Measurements from ENCODE around the gene FCN1.

Gene FCN1

DNA sequence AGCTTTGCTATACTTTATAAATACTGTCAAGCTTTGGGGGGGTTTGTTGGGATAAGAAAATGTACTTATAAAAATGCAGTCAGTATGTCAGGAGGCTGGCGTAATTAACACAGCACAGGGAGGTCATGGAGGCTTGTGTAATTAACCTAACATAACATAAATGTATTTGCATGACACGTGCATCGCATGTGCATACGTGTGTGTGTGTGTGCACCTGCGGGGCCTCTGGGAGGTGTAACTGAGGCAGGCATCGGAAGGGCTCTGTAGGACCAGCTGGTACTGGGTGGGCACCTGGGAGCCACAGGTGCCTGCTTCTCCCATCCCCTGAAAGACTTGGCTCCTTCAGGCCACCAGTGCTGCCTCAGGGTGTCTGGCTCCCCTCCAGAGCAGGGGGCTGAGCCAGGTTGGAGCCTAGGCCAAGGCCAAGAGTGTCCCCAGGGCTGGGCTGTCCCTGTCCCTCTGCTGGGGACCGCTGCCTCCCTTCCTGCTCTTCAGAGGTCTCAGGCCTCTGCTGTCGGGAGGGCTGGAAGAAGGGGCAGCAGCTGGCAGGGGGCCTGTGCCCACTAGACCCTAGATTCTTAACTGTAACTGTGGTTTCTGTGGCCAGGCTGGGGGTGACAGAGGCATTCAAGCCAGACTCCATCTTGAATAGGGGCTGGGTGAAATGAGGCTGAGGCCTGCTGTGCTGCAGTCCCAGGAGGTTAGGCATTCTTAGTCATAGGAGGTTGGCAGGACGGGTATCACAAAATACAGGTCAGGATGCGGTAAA is 28.1 kb downstream of the FCN1 start:
- no peak for FAIRE-seq

DNA sequence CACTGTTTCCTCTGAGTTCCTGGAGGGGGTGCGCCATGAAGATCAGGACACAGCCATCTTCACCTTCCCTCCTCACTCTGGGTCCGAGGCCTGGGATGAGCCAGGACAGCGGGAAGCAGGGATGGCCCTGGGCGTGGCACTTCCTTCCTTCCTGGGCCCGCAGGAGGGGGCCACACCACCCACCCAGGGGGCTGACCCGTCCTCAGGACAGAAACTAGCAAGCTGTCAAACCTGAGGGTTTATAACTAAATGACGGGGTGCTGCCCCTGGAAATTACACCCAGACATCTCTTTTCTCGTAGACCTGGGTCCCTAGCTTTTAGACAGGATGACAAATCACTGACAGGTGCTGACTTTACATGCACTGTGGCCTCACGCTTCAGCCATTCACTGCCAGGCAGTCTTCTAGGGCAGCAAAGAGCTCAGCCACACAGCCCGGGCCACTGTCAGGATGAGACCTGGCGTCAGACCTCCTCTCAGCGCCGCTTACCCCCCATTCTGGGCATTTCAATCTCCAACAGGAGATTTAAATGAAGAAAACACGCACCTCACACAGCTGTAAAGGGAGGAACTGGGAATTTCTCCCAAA is 29.0 kb downstream of the FCN1 start:
- no peak for FAIRE-seq

DNA sequence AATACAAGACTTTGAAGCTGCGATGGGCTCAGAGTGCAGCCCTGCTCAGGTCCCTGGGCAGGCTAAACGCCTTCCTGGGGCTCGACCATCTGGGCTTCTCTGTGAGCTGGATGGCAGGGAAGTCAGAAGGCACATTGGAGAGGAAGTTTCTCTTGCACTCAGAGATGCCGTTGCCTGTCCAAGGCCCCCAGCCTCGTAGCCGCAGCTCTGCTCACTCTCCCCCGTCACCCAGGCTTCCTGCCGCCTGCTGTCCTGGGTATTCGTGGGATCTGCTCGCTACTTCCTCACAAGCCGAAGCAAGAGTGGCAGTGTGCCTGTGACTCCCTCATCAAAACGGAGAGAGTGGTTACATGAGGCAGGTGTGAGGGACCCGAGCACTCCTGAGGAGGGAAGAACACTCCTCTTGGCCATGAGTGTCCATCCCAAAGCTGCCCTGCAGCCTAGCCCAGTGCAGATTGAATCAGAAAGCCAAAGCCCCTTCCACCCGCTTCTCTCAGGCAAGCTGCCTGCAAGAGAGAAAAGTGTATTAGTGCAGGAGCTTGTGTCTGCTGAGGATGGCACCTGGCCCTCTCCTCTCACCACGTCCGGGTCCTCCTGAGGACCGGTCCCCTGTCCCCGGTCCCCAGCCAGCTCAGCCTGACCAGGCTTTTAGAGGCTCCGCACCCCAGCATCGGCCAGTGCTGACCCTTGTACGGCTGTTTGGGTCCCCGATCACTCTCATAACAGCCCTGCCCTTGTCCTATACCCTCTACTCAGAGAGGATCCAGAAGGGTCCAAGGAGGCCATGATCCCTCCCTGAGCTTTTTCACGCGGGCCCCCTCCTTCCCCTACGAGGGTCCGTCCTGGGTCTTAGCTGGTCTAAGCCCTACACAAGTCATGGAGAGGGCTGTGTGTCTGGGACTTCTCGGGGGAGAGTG is 29.8 kb downstream of the FCN1 start:
- no peak for FAIRE-seq

DNA sequence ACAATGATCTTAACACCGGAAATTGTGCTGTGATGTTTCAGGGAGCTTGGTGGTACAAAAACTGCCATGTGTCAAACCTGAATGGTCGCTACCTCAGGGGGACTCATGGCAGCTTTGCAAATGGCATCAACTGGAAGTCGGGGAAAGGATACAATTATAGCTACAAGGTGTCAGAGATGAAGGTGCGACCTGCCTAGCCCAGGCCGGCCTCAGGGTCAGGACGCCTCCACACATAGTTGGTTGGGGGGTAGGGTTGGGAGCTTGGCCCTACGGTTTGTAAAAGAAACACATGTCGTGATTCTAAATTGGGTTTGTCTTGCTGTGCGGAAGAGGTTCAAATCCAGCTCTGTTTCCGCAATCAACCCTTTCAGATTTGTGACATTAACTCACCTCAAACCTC is 30.5 kb downstream of the FCN1 start:
- no peak for FAIRE-seq

DNA sequence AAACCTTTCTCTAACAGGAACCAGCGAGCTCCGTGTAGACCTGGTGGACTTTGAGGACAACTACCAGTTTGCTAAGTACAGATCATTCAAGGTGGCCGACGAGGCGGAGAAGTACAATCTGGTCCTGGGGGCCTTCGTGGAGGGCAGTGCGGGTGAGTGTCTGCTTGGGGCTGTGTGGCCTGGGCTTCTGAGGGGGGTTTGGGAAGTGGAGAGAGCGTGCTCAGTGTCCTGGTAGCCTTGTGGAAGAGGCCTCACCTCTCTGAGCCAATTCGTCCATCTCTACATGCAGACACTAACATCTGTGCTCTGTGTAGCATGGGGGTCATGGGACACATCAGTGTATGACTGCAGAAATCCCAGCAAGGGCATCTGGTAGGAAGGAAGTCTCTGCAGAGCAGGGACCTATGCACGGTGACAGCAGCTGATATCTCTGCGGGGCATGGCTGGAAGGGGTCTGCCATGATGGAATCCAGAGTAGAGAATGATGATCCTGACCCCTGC is 31.2 kb downstream of the FCN1 start:
- FAIRE-seq = no peak

DNA sequence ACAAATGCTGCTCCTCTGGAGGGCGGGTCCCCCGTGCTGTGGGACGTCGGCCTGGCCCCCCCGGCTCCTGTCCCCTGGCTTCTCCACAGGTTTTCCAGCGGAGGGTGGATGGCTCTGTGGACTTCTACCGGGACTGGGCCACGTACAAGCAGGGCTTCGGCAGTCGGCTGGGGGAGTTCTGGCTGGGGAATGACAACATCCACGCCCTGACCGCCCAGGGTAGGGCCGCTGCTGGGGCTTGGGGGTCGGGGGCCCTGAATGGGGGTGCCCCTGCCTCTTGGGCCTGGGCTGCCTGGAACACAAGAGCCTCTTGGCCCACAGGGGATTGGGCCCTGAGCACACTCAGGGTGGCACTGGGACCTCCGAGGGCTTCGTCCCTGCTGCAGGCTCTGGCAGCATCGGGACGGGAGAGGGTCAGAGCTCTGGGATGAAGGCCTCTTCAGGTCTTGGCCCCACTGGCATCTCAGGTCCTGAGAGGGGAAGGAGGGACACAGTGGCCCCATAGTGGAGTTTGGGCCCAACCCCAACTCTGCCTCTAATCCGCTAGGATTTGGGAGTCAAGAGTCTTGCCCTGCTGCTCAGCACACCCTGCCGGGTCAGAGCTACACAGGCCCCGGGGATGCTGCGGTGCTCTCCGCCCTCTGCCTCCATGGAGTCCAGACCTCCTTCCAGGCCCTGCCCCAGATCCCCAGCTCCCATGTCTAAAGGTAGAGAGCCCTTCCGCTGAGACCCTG is 31.9 kb downstream of the FCN1 start:
- FAIRE-seq = no peak

DNA sequence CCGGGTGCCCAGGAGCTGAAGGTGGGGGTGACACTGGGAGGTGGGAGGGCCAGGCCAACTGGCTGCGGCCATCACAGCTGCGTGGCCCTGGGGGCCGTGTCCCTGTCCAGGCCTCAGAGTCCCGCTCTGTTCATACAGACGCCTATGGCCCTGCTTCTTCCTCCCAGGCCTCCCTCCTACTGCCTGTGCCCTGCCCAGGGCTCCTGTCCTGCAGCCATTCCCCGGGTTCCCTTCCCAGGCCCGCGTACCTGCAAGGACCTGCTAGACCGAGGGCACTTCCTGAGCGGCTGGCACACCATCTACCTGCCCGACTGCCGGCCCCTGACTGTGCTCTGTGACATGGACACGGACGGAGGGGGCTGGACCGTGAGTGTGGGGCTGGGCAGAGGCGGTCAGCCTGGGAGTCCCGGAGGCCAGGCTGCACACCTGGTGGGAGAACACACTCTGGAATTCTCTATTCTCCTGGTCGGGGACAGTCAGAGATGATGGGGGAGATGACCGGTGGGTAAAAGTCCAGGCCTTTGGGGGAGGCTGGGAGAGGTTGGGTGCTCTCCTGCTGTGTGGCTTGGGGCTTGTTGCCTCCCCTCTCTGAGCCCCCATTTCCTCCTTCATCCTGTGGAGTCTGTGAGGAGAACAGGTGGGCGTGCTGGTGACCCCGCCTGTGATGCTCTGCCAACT is 32.6 kb downstream of the FCN1 start:
- FAIRE-seq = no peak

DNA sequence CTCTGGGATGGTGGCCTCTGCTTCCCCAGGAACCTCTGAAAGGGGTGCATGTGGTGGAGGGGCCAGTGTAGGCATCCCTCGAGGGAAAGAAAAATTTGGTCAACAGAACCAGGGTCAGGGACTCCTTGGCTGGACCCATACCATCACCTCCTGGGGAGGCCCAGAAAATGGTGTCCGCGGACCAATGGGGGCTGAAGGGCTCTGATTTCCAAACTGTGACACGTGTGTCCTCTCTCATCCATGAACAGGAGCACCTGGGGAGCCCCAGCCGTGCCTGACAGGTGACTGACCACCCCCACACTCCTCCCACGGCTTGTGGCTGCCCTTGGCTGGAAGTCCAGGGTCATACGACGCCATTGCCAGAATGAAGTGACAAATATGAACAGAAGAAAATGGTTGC is 33.2 kb downstream of the FCN1 start:
- FAIRE-seq = no peak

DNA sequence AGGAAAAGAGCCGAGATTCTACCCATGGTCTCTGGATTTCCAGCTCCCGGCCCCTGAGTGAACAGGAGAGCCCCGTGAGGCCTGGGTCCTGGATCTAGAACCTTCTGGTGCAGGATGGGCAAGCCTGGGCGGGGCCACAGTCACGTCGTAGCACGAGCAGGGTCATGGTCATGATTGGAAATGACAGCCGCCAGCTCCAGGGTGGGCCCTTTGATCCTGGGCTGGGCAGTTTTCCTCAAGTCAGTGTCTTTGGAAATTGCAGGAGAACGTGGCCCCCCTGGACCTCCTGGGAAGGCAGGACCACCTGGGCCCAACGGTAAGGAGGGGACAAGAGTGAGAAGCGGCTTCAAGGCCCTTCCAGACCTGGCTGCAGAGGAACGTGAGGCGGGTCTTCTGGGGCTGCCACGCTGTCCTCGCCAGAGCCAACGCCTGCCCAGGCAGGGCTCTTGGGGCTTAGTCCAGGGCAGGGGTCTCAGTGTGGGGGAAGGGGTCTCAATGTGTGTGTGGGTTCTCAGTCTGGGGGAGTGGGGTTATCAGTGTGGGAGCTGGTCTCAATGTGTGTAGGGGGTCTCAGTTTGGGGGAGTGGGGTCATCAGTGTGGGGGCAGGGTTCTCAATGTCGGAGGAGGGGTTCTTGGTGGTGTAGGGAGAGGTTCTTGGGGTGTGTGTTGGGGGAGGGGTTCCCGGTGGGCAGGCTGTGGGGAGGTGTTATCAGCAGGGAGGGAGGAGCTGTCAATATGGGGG is 34.5 kb downstream of the FCN1 start:
- FAIRE-seq = no peak

DNA sequence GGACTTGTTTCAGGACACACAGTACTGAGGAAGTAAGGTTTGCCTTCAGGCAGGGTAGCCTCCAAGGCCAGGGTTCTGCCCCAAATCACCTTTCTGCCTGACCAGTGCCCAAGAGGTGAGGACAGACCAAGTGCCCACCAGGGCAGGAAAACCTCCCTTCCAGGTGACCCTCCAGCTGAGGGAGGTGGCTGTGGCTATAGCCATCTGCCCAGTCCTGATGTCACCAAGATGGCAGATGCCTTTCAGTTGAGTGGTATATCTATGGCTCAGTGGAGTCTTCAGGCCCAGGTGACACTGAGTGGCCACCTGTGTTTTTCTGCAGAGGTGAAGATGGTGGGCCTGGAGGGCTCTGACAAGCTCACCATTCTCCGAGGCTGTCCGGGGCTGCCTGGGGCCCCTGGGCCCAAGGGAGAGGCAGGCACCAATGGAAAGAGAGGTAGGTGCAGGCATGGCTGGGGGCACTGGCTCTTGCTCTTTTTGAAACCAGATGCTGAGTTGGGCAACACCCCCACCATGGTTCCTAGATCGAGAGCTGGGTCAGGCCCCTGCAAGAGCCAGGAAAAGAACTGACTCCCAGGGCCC is 35.4 kb downstream of the FCN1 start:
- no peak for FAIRE-seq

DNA sequence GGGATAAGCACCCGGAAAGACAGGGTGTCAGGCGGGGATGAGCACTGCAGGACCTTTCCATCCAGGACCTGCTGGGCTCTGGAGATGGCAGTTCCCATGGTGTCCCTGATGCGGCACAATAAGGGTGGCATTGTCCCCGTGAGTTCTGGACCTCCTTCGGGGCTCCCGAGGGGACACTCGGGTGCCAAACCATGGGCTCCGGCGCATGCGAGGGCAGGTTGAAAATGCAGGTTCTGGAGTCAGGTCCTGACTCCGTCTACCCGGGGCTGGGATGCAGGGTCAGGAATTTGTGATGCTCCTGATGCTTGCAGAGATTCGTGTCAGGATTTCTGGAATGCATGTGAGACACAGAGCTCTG is 36.4 kb downstream of the FCN1 start:
- FAIRE-seq = no peak

DNA sequence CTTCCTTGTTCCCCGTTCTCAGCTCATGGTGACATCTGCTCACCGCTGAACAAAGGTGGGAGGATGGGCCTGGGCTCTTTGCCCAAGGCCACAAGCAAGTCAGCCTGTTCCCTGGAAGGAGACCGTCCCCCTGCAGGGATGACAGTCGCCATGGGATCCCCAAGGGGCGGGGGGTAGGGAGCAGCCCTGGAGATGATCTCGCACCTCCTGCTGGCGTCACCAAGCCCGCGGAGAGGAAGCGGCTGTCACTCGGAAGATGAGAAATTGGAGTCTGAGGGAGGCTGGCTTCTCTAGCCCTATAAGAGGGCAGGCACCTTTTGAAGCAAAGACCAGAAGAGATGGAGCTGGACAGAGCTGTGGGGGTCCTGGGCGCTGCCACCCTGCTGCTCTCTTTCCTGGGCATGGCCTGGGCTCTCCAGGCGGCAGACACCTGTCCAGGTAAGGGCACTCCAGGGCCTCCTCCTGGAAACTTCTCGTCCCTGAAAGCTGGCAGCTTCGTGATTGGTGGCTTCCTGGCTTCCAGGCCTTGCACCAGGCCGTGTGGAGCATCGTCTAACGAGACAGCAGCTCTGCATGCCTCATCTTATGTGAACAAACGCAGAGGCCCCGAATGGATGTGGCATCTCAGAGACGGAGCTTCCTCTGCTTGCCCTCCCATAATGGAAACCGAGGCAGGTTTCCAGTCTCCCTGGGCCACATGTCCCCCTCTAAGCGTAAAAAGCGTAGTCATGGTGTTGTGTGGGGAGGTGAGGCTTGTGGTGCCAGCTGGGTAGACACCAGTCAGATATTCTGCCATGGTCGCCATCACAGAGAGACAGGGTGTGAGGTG is 37.0 kb downstream of the FCN1 start, which contains the start of gene FCN2:
FCN2 (plus strand) TSS at position 327 of the 829 bp plus-strand sequence; CDS start at position 339, 12 bp downstream.
- no peak for FAIRE-seq

DNA sequence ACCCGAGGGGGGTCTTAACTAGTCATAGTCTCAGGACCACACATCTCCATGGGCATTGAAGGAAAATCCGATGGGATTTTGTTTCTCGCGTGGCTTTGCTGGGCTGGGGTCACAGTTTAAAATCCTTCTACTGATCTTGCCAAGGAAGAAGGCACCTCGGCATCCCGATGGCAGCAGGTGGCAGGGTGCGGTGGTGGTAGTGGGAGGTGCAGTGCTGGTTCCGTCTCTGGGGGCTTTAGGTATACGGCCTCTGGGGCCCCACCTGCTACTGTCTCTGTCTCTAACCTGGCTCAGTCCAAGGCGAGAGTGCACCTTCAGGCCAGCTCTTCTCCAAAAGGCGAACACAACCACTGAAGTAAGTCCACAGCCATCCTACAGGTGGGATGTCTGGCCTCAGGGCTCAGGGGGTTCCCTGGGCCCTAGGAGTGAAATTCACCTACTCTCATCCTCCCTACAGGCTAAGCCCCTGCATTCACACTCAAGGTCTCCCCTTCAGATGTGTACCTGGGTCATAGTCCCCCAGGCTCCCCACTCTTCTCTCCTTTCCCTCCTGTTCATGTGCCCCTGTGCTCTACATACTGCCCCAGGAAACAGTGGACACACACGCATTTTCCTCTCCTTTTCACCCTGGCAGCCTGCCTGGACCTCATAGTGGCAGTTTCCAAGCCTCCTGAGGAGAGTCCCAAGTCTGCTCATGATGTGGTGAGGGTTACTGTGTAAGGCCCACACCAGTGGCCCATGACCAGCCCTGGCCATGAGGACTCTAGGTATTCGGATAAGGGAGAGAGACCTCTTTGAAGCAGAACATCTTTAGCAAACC is 37.8 kb downstream of the FCN1 start:
- no peak for FAIRE-seq

DNA sequence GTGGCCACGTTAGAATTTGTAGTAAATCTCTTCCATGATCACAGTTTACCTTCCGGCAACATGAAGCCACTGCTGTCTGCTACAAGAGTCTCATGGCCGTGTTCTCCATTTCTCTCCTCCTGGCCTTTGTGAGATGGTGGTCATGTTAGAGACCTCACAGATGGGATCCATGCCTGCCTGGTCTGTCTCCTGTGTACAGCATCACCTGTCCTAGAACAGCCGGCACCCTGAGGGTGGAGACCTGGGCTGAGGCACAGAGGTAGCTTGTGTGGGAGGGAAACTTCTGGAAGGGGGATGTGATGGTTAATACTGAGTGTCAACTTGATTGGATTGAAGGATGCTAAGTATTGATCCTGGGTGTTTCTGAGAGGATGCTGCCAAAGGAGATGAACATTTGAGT is 40.2 kb downstream of the FCN1 start:
- FAIRE-seq = no peak

DNA sequence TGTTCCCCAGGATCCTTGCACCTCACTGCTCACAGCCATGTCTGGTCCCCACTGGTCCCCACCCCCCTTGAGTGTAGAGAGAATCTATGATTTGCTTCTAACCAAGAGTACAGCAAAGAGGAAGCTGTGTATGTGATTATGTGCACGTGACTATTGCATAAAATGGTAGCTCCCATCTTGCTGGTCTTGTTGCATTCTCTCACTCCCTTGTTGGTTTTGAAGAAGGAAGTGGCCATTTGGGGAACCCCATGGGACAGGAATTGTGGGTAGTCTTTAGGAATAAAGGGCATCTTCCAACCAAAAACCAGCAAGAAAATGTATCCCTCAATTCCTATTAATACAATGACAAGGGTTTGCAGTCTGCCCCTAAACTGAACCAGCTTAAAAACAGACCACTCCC is 42.3 kb downstream of the FCN1 start:
- no peak for FAIRE-seq

DNA sequence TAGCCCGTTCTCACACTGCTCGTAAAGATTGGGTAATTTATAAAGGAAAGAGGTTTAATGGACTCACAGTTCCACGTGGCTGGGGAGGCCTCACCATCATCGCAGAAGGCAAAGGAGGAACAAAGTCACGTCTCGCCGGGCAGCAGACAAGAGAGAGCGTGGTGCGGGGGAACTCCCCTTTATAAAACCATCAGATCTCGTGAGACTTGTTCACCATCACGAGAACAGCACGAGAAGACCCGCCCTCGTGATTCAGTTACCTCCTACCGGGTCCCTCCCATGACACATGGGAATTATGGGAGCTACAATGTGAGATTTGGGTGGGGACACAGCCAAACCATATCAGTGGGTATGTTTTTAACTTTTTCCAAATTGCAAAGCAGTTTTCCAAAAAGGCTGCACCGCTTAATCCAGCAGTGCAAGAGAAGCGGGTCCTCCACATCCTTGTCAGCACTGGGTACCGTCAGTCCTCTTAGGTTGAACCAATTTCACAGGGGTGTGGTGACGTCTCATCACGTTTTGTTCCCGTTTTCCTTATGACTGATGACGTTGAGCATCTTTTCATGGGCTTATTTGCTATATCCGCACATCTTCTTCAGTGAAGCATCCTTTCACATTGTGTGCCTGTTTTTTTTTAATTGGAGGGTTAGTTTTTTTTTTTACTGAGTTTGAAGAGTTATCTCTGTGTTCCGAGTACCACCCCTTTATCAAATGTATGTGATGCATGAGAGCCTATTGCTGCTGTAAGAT is 45.1 kb downstream of the FCN1 start:
- no peak for FAIRE-seq

DNA sequence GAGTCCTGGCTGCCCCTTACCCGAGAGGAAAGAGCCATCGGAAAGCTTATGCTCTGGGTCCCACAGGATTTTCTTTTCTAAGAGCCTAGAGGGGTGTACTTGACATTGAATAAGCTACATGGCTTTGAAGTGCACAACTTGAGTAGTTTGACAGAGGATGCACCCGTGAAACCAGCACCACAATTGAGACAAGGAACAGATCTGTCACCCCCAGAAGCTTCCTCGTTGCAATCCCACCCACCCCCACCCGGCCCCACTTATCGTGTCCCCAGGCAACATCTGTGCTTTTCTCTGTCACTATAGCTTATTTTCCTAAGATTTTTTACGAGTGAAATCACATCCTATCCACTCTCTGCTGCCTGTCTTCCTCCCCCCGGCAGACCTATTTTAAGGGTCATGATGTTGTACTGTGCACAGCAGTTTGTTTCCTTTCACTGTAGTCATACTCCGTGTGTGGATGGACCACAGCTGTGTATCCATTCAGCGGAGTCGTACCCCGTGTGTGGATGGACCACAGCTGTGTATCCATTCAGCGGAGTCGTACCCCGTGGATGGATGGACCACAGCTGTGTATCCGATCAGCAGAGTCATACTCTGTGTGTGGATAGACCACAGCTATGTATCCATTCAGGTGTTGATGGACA is 45.9 kb downstream of the FCN1 start:
- FAIRE-seq = no peak
